Lung (tissue), 12 donors: ENCODE data around the gene IMPACT. TPM values are rescaled to one million over a fixed set of nuclear protein-coding genes. Genes with fewer than 3 reads are reported as not detected.

Experiments used
- ATAC-seq: fragments of 200-7000 bp; cut with Tn5 transposase; one replicate; pipeline ENCODE4 v1.9.1; 2020; ENCODE audit warnings: moderate number of reproducible peaks; ENCODE audit not compliant: insufficient read depth, low FRiP score
- DNase-seq, 3 donors: peaks; one replicate each; pipeline ENCODE4 v3.0.0-alpha.2; 2013 to 2017
- H3K27ac ChIP-seq, 2 donors: one replicate each; pipeline ENCODE4 v1.5.1; 2013; ENCODE audit warnings: mild to moderate bottlenecking in 2 of 2, moderate library complexity in 2 of 2, control low read depth in 1 of 2, inconsistent platforms in 1 of 2, low read depth in 1 of 2, low read length in 1 of 2
- H3K27me3 ChIP-seq, 3 donors: one replicate each; pipeline ENCODE4 v1.5.1; 2013; ENCODE audit warnings: low read length in 2 of 3; ENCODE audit not compliant: control insufficient read depth in 3 of 3, insufficient read depth in 3 of 3
- H3K36me3 ChIP-seq, 4 donors: one replicate each; pipeline ENCODE4 v1.5.1; 2013; ENCODE audit warnings: low read length in 4 of 4, mild to moderate bottlenecking in 1 of 4, moderate library complexity in 1 of 4; ENCODE audit not compliant: control insufficient read depth in 4 of 4, insufficient read depth in 4 of 4
- H3K4me1 ChIP-seq, 5 donors: one replicate each; pipeline ENCODE4 v1.5.1; 2013; ENCODE audit warnings: low read length in 5 of 5, mild to moderate bottlenecking in 2 of 5, moderate library complexity in 1 of 5; ENCODE audit not compliant: control insufficient read depth in 5 of 5, insufficient read depth in 5 of 5
- H3K4me3 ChIP-seq: one replicate; pipeline ENCODE4 v1.5.1; 2013; ENCODE audit warnings: mild to moderate bottlenecking, control low read depth, moderate library complexity
- H3K9ac ChIP-seq, 2 donors: one replicate each; pipeline ENCODE4 v1.5.1; 2013; ENCODE audit warnings: low read length in 2 of 2, control low read depth in 1 of 2; ENCODE audit not compliant: insufficient read depth in 1 of 2
- H3K9me3 ChIP-seq, 4 donors: one replicate each; pipeline ENCODE4 v1.5.1; 2013; ENCODE audit warnings: low read length in 3 of 4, mild to moderate bottlenecking in 1 of 4, moderate library complexity in 1 of 4; ENCODE audit not compliant: control insufficient read depth in 4 of 4, insufficient read depth in 3 of 4
- WGBS, 2 donors: extraction: QIAGEN DNeasy Blood & Tissue Kit; methylation state at CpG; one replicate each; pipeline ENCODE4 v1.1.7; 2013; 5-methylcytosine and 5-hydroxymethylcytosine counted together
- polyA plus RNA-seq, 2 donors: library from polyadenylated mRNA; stranded (reverse); fragments of 200-250 nt; gene quantifications; one replicate each; pipeline ENCODE4 v1.2.1, GENCODE V29; 2013
- total RNA-seq, 2 donors: library from RNA; depleted of rRNA in 1 of 2; stranded (reverse); fragments of >200 nt in 1 of 2; gene quantifications; one replicate each; pipeline ENCODE4 v1.2.1, GENCODE V29; 2014 to 2021
- TF ChIP-seq, protein P1 (sequence below): IDR thresholded peaks from 2 replicates; pipeline ENCODE4 v1.5.1; 2012; ENCODE audit warnings: mild to moderate bottlenecking; ENCODE audit errors: control extremely low read depth, extremely low read depth
- donor health status: control.
- donor health status: control.
- donor health status: Bipolar disorder and iron deficiency.
- donor health status: healthy.
- donor health status: DM: yes; HTN: yes; CAD: no.

IMPACT gene
- total and polyA plus RNA-seq, 4 donors: 12.0 to 29.6 (median 25.0) TPM

DNA sequence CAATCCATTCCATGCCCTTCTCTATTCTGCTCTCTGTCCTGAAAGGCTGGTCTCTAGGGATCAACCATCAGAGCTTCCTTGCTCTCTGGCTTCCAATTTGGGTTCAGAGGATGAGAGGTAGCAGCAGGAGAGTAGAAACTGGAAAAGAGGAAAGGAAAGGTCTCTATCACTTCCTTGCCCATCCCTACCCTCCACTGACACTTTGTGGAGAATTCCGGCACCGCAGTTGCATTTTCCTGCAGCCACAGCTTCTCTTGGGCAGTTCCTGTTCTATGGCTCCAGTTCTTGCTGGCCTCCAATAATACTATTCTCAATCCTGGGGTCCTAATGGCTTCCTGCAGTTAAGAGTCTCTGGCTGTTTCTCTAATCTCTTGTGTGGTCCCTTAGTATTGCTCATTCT is 13.3 kb upstream of the IMPACT start:
- peak in 1 of 3 donors; percentile 39 for DNase-seq
- Histone ChIP-seq H3K27ac (no peak overlapping the region), H3K27me3 (peaks cover 0 to 2% (median 0%) of the 10 kb centered on the region in 3 donors), H3K4me3 (no peak overlapping the region), H3K9me3 (peaks cover 0 to 2% (median 0%) of the 10 kb centered on the region in 4 donors), H3K9ac (no peak overlapping the region), H3K4me1 (no peaks in the 10 kb centered on the region), H3K36me3 (no peaks in the 10 kb centered on the region)
- WGBS, 2 donors: 78 to 89% methylated on average over 2 of the region's 2 CpGs
- TF ChIP-seq, protein P1, sequence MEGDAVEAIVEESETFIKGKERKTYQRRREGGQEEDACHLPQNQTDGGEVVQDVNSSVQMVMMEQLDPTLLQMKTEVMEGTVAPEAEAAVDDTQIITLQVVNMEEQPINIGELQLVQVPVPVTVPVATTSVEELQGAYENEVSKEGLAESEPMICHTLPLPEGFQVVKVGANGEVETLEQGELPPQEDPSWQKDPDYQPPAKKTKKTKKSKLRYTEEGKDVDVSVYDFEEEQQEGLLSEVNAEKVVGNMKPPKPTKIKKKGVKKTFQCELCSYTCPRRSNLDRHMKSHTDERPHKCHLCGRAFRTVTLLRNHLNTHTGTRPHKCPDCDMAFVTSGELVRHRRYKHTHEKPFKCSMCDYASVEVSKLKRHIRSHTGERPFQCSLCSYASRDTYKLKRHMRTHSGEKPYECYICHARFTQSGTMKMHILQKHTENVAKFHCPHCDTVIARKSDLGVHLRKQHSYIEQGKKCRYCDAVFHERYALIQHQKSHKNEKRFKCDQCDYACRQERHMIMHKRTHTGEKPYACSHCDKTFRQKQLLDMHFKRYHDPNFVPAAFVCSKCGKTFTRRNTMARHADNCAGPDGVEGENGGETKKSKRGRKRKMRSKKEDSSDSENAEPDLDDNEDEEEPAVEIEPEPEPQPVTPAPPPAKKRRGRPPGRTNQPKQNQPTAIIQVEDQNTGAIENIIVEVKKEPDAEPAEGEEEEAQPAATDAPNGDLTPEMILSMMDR: peak; percentile 4
- ATAC-seq: no peak

DNA sequence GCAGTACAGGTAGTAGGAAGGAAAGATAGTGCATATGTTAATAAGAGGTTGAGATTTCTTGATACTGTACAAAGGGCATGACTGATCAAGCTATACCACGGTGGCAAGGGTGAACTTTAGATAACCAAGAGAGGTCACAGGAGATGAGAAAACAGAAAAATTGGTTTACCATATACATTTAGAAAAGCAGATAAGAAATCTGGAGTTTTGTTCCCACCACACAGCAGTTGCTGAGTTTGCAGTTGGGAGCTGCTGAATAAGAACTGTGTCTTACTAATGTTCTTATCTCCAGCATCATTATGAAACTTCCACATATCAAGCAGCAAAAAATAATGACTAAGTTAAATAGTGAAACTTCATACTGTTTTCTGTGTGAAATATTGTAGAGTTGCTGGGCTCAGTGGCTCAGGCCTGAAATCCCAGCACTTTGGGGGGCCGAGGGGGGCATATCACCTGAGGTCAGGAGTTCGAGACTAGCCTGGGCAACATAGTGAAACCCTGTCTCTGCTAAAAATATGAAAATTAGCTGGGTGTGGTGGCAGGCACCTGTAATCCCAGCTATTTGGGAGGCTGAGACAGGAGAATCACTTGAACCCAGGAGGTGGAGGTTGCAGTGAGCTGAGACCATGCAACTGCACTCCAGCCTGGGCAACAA is 12.0 kb upstream of the IMPACT start:
- 81 to 91% methylated on average over 3 of the region's 3 CpGs for WGBS, 2 donors
- Histone ChIP-seq H3K9ac (no peak overlapping the region), H3K27me3 (peaks cover 0 to 2% (median 0%) of the 10 kb centered on the region in 3 donors), H3K4me1 (no peaks in the 10 kb centered on the region), H3K36me3 (no peaks in the 10 kb centered on the region), H3K9me3 (peaks cover 0 to 2% (median 0%) of the 10 kb centered on the region in 4 donors), H3K4me3 (no peak overlapping the region), H3K27ac (no peak overlapping the region)
- DNase-seq (no peak), ATAC-seq (no peak)
- TF ChIP-seq, protein P1: no peak

DNA sequence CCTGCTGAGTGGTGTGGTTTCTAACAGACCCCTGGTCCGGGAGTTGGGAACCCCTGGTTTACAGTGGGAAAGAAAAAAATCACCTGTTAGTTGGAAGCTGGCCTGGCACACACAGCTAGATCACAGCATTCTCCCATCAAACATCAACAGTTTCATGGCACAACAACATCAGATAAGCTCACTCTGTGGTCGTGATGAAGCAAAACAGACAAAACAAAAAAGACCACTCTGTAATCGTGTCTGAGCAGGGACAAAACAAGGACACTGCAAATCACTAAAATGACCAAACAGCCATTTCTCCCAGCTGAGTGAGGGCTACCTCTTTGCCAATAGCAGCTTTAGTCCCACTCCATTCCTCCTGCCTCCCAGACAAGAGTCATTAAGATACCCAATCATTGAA is 9.0 kb upstream of the IMPACT start:
- H3K9ac ChIP-seq: no peak overlapping the region
- 60 to 67% methylated on average over 3 of the region's 3 CpGs for WGBS, 2 donors
- ATAC-seq: no peak

More for the DNA sequence above, 9.0 kb upstream of the IMPACT start:
- peak in 2 of 3 donors; percentile 33 to 46 for DNase-seq
- H3K27ac ChIP-seq: no peak overlapping the region
- H3K9me3 ChIP-seq: peaks cover 0 to 5% (median 0%) of the 10 kb centered on the region in 4 donors
- TF ChIP-seq, protein P1: no peak
- peaks cover 0 to 5% (median 0%) of the 10 kb centered on the region in 3 donors for H3K27me3 ChIP-seq
- no peaks in the 10 kb centered on the region for H3K4me1 ChIP-seq
- no peaks in the 10 kb centered on the region for H3K36me3 ChIP-seq
- H3K4me3 ChIP-seq: no peak overlapping the region
